Measurements from ENCODE around the gene OSBPL7.

OSBPL7 gene

GRCh38 chr17:47847341-47848197 is 26.0 kb upstream of the OSBPL7 start:
- no peak for DNase-seq (ENCODE audit: low spot score)

GRCh38 chr17:47846716-47847340 is 25.2 kb upstream of the OSBPL7 start:
- DNase-seq (ENCODE audit: low spot score) = no peak

- no peak for DNase-seq (ENCODE audit: low spot score)
Observed at GRCh38 chr17:47845716-47846075, 24.1 kb upstream of the OSBPL7 start.

- DNase-seq (ENCODE audit: low spot score) = no peak
Observed at GRCh38 chr17:47844814-47845715, 23.5 kb upstream of the OSBPL7 start.

GRCh38 chr17:47844227-47844626 is 22.6 kb upstream of the OSBPL7 start:
- DNase-seq (ENCODE audit: low spot score) = no peak

GRCh38 chr17:47843391-47843730 is 21.8 kb upstream of the OSBPL7 start:
- no peak for DNase-seq (ENCODE audit: low spot score)

- DNase-seq (ENCODE audit: low spot score) = no peak
Observed at GRCh38 chr17:47841488-47842291, 20.1 kb upstream of the OSBPL7 start.

- peak; percentile 74 for DNase-seq (ENCODE audit: low spot score)
Observed at GRCh38 chr17:47840742-47841487, 19.3 kb upstream of the OSBPL7 start, which contains the start of gene SCRN2. Gene SCRN2 (minus strand): TSS chr17:47841273. CDS start chr17:47840843, 430 bp downstream.

GRCh38 chr17:47840001-47840741 is 18.6 kb upstream of the OSBPL7 start:
- DNase-seq (ENCODE audit: low spot score) = no peak

GRCh38 chr17:47839071-47839470 is 17.5 kb upstream of the OSBPL7 start:
- DNase-seq (ENCODE audit: low spot score) = no peak

GRCh38 chr17:47838636-47839035 is 17.0 kb upstream of the OSBPL7 start:
- DNase-seq (ENCODE audit: low spot score) = no peak

- no peak for DNase-seq (ENCODE audit: low spot score)
Observed at GRCh38 chr17:47837401-47838039, 15.9 kb upstream of the OSBPL7 start.

- no peak for DNase-seq (ENCODE audit: low spot score)
Observed at GRCh38 chr17:47836601-47837000, 15.0 kb upstream of the OSBPL7 start.

- no peak for DNase-seq (ENCODE audit: low spot score)
Observed at GRCh38 chr17:47834756-47835155, 13.2 kb upstream of the OSBPL7 start.

- peak; percentile 41 for DNase-seq (ENCODE audit: low spot score)
Observed at GRCh38 chr17:47831934-47832327, 10.3 kb upstream of the OSBPL7 start.

GRCh38 chr17:47831003-47831933 is 9.7 kb upstream of the OSBPL7 start, which contains the start of the genes LRRC46 and MRPL10:
Gene LRRC46 (plus strand): TSS chr17:47831670. CDS start chr17:47831990, 320 bp downstream.
Gene MRPL10 (minus strand): TSS chr17:47831541. CDS start chr17:47831511, 30 bp downstream.
- DNase-seq (ENCODE audit: low spot score) = peak; percentile 89

GRCh38 chr17:47830396-47831002 is 8.9 kb upstream of the OSBPL7 start:
- DNase-seq (ENCODE audit: low spot score) = no peak

- no peak for DNase-seq (ENCODE audit: low spot score)
Observed at GRCh38 chr17:47829870-47830269, 8.3 kb upstream of the OSBPL7 start.

Measured in globus pallidus (tissue), 1 donor.